ENCODE results near the gene ATP5ME.

DNA sequence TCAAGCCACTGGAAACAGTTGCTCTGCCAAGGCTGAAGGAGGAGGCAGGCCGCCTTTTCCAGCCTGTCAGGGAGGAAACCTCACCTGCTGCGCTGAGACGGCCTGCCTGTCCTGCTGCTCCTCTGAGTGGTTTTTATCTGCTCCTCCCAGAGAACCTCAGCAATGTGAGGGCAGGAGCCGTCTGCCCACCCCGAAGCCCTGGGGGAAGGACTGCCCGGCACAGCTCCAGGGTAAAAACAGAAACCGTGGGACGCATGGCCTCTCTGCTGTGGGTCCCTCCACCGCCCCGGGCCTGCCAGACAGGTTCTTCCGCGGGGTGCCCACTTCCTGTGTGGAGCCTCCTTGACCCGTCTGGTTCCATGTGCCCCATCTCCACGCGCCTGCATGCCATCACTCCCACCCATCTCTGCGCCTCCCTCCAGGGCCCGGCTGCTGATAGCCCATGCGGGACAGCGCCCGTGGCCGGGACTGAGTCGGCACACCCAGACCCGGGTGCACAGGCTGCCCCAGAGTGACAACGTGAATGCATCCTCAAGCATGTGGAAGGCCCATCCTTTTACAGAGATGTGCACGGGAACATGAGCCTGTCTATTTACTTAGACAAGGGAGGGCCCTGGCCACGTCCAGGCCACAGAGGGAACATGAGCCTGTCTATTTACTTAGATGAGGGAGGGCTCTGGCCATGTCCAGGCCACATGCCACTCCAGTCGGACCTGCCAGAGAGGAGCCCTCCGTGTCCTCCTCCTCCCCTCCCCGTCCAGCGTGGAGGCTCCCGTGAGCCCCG, 18.9 kb upstream of the ATP5ME start:
- no peak for TF ChIP-seq POLR2A (IDR thresholded peaks at IDR 0.05; ENCODE audit: low read length)
- TF ChIP-seq GATA1 (IDR thresholded peaks at IDR 0.05; ENCODE audit: low read depth, low read length): no peak

All from erythroblast (primary cell).